ENCODE results near the gene CEBPE. TPM values are rescaled to one million over a fixed set of nuclear protein-coding genes. Genes with fewer than 3 reads are reported as not detected.

Gene CEBPE
- total RNA-seq (1 to 10 TPM; 1.5 to 1.8 TPM), polyA plus RNA-seq (1 to 10 TPM in 2 of 3 donors, under 1 TPM in 1; 0.66 to 2.4 (median 1.6) TPM), total RNA-seq (0.08 to 2.9 (median 1.3) reads per million in 6 experiments)

DNA sequence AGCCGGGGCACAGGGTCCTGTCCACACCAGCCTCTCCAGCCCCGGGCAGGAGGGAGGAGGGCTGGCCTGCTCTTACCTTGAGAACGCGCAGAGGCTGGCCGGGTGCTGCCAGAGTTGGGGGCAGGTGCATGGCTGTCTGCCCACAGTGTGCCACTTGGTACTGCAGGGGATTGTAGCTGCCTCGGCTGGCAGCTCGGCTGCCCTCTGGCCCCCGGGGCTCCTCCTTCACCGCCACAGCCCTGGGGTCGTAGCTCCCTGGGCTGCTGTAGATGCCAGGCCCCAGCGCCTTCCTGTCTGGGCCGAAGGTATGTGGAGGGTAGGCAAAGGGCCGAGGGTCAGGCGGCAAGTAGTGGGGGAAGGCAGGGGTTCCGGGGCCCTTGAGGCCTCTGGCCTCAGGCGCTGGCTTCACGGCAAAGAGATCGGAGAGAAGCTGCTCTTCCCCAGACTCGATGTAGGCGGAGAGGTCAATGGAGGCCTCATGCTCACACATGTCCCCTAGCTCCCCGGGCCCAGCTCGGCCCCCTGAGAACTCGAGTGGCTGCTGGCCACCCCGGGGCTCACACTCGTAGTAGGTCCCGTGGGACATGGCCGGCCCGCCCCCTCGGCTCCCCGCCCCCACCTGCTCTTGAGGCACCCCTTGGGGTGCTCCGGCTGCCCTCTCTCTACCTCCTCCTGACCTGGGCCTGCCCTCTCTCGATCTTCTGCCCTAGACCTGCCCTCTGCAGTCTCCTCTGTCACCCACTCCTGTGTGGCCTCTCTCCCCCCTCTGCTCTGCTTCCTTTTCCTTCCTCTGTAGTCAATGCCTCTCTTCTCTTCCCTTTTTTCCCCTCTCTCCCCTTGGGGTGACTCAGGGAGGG lies at the start of gene CEBPE:
CEBPE (minus strand) TSS at position 750 of the 857 bp plus-strand sequence; CDS start at position 586, 164 bp downstream.
- no peak for ATAC-seq
- Mint-ChIP-seq H3K9me3 (no peaks in the 10 kb centered on the region), H3K4me3 (peak within 1 kb of the TSS; percentile 61 to 90 (median 81)), H3K4me1 (peaks cover 29 to 79% (median 60%) of the 10 kb centered on the region in 4 donors), H3K36me3 (no peaks in the 10 kb centered on the region), H3K27me3 (peaks cover 0 to 3% (median 0%) of the 10 kb centered on the region in 5 donors), H3K27ac (peak within 1 kb of the TSS; percentile 95 to 99 (median 98))
- DNase-seq, result peak in 1 of 10 donors; percentile 13
- POLR2A ChIA-PET, result interaction anchor here (1.0 to 8.7 kb wide), 8 partner anchors 23 to 184 kb away, joined by 4 to 123 read pairs (median 10); partner anchors contain the start of genes ACIN1, C14orf119, HOMEZ and PPP1R3E

DNA sequence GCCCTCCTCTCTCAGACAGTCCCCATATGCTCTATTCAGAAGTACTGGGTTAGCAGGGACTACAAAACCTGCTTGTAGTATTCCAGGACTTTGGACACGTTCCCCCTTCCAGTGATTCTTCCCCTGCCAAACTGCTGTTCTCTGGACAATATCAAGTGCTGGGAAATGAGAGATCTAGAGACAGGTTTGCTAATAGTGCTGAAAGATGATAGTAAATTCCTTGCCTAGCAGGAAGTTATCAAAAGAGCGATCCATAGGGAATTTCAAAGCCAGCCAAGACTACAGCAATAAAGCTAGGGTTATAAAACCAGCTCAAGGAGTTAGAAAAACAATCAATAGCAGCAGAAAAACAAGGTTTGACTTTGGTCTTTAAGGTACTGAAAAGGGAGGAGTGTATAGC lies 49.2 kb upstream of the CEBPE start:
- Mint-ChIP-seq H3K4me1 (peaks cover 12 to 61% (median 38%) of the 10 kb centered on the region in 4 donors), H3K36me3 (peaks cover 0 to 1% (median 0%) of the 10 kb centered on the region in 3 donors), H3K27me3 (no peaks in the 10 kb centered on the region), H3K4me3 (no peak overlapping the region), H3K27ac (peak overlapping the region in 3 of 10 donors; percentile 4 to 38 (median 15)), H3K9me3 (no peaks in the 10 kb centered on the region)
- no peak for ATAC-seq
- POLR2A ChIA-PET, result no interaction called here
- no peak for DNase-seq

DNA sequence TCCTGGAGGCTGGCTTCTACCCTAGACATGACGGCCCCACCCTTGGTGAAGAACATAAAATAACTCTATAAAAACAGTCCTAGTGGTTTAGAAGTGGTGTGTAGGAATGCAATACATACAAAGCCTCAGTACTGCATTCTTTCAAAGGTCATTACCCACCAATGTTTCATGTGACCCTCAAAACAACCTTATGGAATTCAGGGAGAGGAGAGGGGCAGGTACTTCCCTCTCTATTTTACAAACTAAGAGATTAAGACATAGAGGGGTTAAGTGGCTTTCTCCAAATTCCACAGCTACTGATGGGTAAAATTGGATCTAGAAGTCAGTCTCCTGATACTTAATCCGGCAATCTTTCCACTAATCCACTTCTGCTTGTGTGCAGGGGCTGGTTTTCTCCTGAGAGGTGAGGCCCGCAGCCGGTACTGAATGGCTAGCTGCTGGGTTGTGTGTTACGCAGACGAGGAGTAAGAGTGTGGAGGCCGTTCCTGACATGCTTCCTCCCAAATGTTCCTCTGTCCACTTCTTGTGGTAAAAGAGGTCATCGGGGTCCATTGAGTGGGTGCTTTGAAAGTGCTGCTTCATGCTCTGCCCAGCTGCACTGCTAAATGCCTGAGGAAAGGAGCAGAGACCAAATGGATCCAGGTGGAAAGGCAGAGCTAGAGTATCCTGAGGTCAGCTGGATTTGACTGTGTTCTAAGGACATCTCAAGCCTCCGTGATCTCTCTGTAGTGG lies 48.2 kb upstream of the CEBPE start:
- Mint-ChIP-seq H3K4me1 (peaks cover 6 to 61% (median 38%) of the 10 kb centered on the region in 4 donors), H3K27ac (peak overlapping the region in 3 of 10 donors; percentile 4 to 35 (median 17)), H3K9me3 (no peaks in the 10 kb centered on the region), H3K4me3 (no peak overlapping the region), H3K36me3 (peaks cover 0 to 1% (median 0%) of the 10 kb centered on the region in 3 donors), H3K27me3 (no peaks in the 10 kb centered on the region)
- POLR2A ChIA-PET, result interaction anchor here (0.5 kb wide), 1 partner anchor 41 kb away, joined by 5 read pairs; no protein-coding TSS in a partner anchor
- DNase-seq (no peak), ATAC-seq (no peak)

DNA sequence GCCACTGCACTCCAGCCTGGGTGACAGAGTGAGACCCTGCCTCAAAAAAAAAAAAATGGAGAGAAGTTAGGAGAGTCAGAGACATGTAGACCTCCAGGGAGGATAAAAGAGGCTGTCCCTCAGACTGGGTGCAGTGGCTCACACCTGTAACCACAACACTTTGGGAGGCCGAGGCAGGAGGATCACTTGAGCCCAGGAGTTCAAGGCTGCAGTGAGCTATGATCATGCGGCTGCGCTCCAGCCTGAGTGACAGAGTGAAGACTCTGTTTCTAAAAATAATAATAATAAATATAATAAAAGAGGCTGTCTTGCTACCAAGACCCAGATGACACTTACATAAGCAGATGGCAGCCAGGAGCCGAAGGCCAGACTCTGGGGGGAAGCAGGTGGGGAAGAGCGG lies 45.9 kb upstream of the CEBPE start:
- Mint-ChIP-seq H3K36me3 (peaks cover 0 to 1% (median 0%) of the 10 kb centered on the region in 3 donors), H3K27me3 (no peaks in the 10 kb centered on the region), H3K9me3 (no peaks in the 10 kb centered on the region), H3K27ac (no peak overlapping the region), H3K4me1 (peaks cover 9 to 48% (median 30%) of the 10 kb centered on the region in 4 donors), H3K4me3 (no peak overlapping the region)
- ATAC-seq (no peak), DNase-seq (no peak)
- POLR2A ChIA-PET, result no interaction called here

DNA sequence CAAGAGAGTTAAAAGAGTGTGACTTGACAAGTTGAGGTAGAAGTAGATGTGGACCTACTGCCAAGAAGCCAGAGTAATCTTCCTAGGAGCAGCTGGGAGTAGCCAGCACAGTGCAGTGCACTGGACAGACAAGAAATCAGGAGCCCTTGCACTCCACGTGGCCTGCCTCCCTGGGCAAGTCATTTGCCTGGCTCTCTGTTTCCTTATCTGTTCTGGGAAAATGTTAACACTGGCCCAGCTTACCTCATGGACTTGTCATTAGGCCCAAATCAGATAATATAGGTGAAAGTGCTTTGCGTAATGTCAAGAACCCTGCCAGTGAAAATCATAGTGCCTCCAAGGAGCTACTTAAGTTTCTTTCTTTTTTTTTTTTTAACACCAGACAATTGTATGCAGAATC lies 45.2 kb upstream of the CEBPE start:
- peak overlapping the region in 8 of 10 donors; percentile 14 to 86 (median 62) for H3K27ac Mint-ChIP-seq
- H3K27me3 Mint-ChIP-seq, result no peaks in the 10 kb centered on the region
- ATAC-seq (no peak), DNase-seq (no peak)
- H3K36me3 Mint-ChIP-seq, result peaks cover 0 to 1% (median 0%) of the 10 kb centered on the region in 3 donors
- POLR2A ChIA-PET, result no interaction called here
- no peaks in the 10 kb centered on the region for H3K9me3 Mint-ChIP-seq
- no peak overlapping the region for H3K4me3 Mint-ChIP-seq
- peaks cover 9 to 42% (median 28%) of the 10 kb centered on the region in 4 donors for H3K4me1 Mint-ChIP-seq

DNA sequence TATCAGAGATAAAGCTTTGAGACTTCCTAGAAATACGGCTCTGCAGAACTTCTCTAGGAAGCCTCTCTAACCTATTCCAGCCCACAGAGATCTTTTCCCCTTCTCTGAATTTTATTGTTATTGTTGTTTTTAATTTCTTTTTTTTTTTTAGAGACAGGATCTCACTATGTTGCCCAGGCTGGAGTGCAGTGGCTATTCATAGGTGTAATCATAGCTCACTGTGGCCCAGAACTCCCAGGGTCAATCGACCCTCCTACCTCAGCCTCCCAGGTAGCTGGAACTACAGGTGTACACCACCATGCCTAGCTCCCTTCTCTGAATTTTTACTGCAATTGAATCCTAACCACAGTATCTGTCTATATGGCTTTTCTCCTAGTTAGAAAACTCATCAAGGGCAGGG lies 44.8 kb upstream of the CEBPE start:
- Mint-ChIP-seq H3K4me3 (no peak overlapping the region), H3K4me1 (peaks cover 9 to 42% (median 28%) of the 10 kb centered on the region in 4 donors), H3K27ac (peak overlapping the region in 7 of 10 donors; percentile 27 to 86 (median 79)), H3K27me3 (no peaks in the 10 kb centered on the region), H3K9me3 (no peaks in the 10 kb centered on the region), H3K36me3 (peaks cover 0 to 1% (median 0%) of the 10 kb centered on the region in 3 donors)
- ATAC-seq (no peak), DNase-seq (no peak)
- POLR2A ChIA-PET, result no interaction called here

DNA sequence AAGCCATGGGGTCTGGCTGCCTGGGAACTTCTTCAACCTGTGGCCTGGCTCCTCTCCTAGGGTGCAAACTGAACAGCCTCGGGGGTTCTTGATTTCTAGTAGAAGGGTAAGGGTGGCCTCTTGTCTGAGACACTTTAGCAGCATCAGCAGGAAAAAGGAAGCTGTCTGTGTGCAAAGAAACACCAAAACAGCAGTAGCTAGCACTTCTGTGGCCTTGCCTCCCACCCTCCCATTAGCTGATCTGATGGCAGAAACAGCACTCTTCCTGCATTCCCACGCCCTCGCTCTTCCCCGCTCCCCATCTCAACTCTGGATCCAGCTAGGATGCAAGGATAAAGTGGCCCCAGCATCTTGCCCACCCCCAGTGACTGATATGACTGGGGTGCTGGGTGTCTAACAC lies 43.7 kb upstream of the CEBPE start:
- H3K36me3 Mint-ChIP-seq, result peaks cover 0 to 1% (median 0%) of the 10 kb centered on the region in 3 donors
- peak overlapping the region in 9 of 10 donors; percentile 65 to 97 (median 86) for H3K27ac Mint-ChIP-seq
- no peaks in the 10 kb centered on the region for H3K27me3 Mint-ChIP-seq
- H3K9me3 Mint-ChIP-seq, result no peaks in the 10 kb centered on the region
- DNase-seq (peak in 1 of 10 donors; percentile 25), ATAC-seq (no peak)
- POLR2A ChIA-PET, result interaction anchor here (0.5 to 1.3 kb wide), 5 partner anchors 14 to 137 kb away, joined by 3 to 6 read pairs (median 3); no protein-coding TSS in a partner anchor
- peaks cover 9 to 34% (median 28%) of the 10 kb centered on the region in 4 donors for H3K4me1 Mint-ChIP-seq
- H3K4me3 Mint-ChIP-seq, result peak overlapping the region in 9 of 10 donors; percentile 16 to 81 (median 66)

DNA sequence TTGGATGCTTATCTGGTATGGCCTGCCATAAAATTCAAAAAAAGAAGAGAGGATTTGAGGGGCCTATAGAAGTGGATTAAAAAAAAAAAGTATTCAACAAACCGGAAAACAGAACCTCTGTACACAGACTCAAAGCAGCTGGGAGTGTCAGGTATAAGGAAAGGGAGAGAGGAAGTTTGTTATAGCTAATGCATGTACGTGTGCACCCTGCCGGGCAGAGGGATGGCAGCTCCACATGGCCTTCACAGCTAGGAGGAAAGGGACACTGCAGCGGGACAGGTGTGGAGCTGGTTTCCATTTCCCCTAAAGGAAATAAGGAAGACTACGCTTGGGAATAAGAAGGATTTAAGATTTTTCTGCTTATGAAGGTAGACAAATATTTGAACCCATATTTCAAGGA lies 43.0 kb upstream of the CEBPE start:
- H3K27ac Mint-ChIP-seq, result peak overlapping the region; percentile 65 to 97 (median 87)

DNA sequence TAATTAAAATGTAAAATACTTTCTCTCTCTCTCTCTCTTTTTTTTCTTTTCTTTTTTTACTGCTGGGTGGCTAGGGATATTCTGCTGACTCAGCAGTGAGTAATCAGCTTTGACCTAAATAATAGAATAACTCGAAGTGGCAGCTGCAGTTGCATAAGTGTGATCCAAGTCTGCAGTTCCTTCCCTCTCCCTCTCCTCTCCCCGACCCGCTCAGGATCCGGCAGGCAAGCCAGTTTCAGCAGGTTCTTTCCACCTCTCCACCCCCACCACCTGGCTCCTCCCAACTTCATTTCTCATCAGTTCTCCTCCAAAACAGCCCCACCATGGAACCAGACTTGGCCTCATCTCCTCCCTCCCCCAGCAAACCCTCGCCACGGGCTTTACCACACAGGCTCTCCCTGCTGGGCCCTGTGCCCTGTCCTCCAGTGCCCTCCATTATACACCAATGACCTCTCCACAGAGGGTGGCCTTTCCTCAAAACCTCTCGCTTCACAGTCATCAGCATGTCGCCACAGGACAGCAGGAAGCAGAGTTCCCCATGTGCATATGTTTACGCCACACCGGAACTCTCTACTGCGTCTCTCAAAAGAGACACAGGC lies 42.0 kb upstream of the CEBPE start:
- no peak for DNase-seq
- peak overlapping the region in 1 of 10 donors; percentile 35 for H3K4me3 Mint-ChIP-seq
- POLR2A ChIA-PET, result interaction anchor here (1.5 kb wide), 1 partner anchor 12 kb away, joined by 5 read pairs; no protein-coding TSS in a partner anchor
- peaks cover 0 to 1% (median 0%) of the 10 kb centered on the region in 3 donors for H3K36me3 Mint-ChIP-seq
- H3K4me1 Mint-ChIP-seq, result peaks cover 11 to 38% (median 30%) of the 10 kb centered on the region in 4 donors
- H3K27ac Mint-ChIP-seq, result peak overlapping the region; percentile 13 to 92 (median 82)
- no peaks in the 10 kb centered on the region for H3K27me3 Mint-ChIP-seq
- no peak for ATAC-seq
- no peaks in the 10 kb centered on the region for H3K9me3 Mint-ChIP-seq

More for the DNA sequence above, 43.0 kb upstream of the CEBPE start:
- POLR2A ChIA-PET, result interaction anchor here (0.6 to 1.5 kb wide), 3 partner anchors 11 to 581 kb away, joined by 3 to 5 read pairs (median 3); no protein-coding TSS in a partner anchor
- H3K4me1 Mint-ChIP-seq, result peaks cover 9 to 34% (median 28%) of the 10 kb centered on the region in 4 donors
- DNase-seq (no peak), ATAC-seq (no peak)
- peak overlapping the region; percentile 7 to 81 (median 65) for H3K4me3 Mint-ChIP-seq
- peaks cover 0 to 1% (median 0%) of the 10 kb centered on the region in 3 donors for H3K36me3 Mint-ChIP-seq
- no peaks in the 10 kb centered on the region for H3K27me3 Mint-ChIP-seq
- H3K9me3 Mint-ChIP-seq, result no peaks in the 10 kb centered on the region

DNA sequence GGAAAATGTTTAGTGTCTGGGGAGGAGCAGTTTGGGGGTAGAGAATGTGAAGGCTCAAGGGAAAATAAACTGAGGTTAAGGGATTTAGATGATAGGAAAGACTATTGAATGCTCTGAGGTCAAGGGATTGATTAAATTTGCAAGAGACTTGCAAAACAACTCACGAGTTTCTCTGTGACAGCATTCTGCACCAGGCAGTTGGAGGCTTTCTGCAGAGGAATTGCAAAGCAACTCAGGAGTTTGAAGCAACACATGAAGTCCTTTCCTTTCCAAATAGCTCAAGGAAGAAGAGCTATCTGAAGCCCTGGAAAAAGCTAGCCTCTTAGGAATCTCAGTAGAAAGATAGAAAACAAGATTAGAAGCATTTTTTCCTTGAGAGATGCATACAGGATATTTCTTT lies 40.5 kb upstream of the CEBPE start:
- Mint-ChIP-seq H3K27ac (no peak overlapping the region), H3K36me3 (peaks cover 0 to 1% (median 0%) of the 10 kb centered on the region in 3 donors), H3K4me3 (no peak overlapping the region), H3K27me3 (no peaks in the 10 kb centered on the region), H3K4me1 (peaks cover 17 to 43% (median 41%) of the 10 kb centered on the region in 4 donors), H3K9me3 (no peaks in the 10 kb centered on the region)
- POLR2A ChIA-PET, result no interaction called here
- ATAC-seq (no peak), DNase-seq (no peak)

DNA sequence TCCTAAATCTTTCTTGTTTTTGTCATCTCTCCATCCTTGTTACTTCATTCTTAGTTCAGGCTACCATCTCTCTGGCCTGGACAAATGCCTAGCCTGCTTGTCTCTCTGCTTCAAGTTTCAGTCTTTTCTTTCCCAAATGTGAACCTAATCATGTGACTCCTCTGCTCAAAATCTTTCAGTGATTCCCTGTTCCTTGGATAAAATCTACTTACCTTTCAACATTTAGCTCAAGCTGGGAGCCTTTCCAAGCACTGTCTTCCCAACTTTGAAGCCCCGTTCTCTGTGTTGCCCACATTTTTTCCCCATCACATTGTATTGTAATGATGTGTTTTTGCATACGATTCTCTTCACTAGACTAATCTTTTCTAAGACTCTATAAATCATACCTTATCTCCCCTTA lies 39.7 kb upstream of the CEBPE start:
- H3K9me3 Mint-ChIP-seq, result no peaks in the 10 kb centered on the region
- DNase-seq (no peak), ATAC-seq (no peak)
- peaks cover 0 to under 1% (median 0%) of the 10 kb centered on the region in 5 donors for H3K27me3 Mint-ChIP-seq
- POLR2A ChIA-PET, result no interaction called here
- peak overlapping the region in 2 of 10 donors; percentile 7 to 30 for H3K27ac Mint-ChIP-seq
- peaks cover 21 to 47% (median 43%) of the 10 kb centered on the region in 4 donors for H3K4me1 Mint-ChIP-seq
- H3K4me3 Mint-ChIP-seq, result no peak overlapping the region
- no peaks in the 10 kb centered on the region for H3K36me3 Mint-ChIP-seq
